Astrocyte of the cerebellum (primary cell): Measurements from ENCODE around the gene PSAP.
A peak's percentile ranks its signal among the peaks of the same experiment; 100 is the strongest.

ENCODE experiments used
- DNase-seq: peaks from one replicate; pipeline ENCODE4 v3.0.0-alpha.2; 2011; ENCODE audit warnings: low read depth
- H3K4me3 ChIP-seq: 2 replicates; pipeline ENCODE4 v1.5.1; 2011; ENCODE audit warnings: mild to moderate bottlenecking, low read depth, low read length, moderate library complexity
- CTCF ChIP-seq: IDR thresholded peaks from 2 replicates; pipeline ENCODE4 v1.5.1; 2012; ENCODE audit warnings: low read length, low read depth, moderate library complexity, mild to moderate bottlenecking; ENCODE audit errors: missing control alignments
- in situ Hi-C: cut with HindIII; loops from 2 replicates; pipeline ENCODE4 v1.10.0; 2017; ENCODE audit warnings: low sequenced_read_pairs

The PSAP gene

GRCh38 chr10:71891437-71891836, 40.4 kb upstream of the PSAP start:
- H3K4me3 ChIP-seq: no peak overlapping the region
- DNase-seq: no peak
- no peak for TF ChIP-seq CTCF
- in situ Hi-C loops: loop anchor here (25.0 kb wide), 1 partner anchor 421 kb away; no protein-coding TSS in a partner anchor

GRCh38 chr10:71889388-71889987, 38.4 kb upstream of the PSAP start:
- in situ Hi-C loops: loop anchor here (25.0 kb wide), 1 partner anchor 423 kb away; no protein-coding TSS in a partner anchor

GRCh38 chr10:71888623-71889387, 37.8 kb upstream of the PSAP start:
- peak overlapping the region; percentile 41 for H3K4me3 ChIP-seq
- peak; percentile 23 for DNase-seq
- peak; percentile 10 for TF ChIP-seq CTCF
- in situ Hi-C loops: loop anchor here (25.0 kb wide), 1 partner anchor 423 kb away; no protein-coding TSS in a partner anchor

More at GRCh38 chr10:71889388-71889987, 38.4 kb upstream of the PSAP start:
- DNase-seq: no peak
- no peak for TF ChIP-seq CTCF
- peak overlapping the region; percentile 41 for H3K4me3 ChIP-seq

GRCh38 chr10:71888248-71888622, 37.2 kb upstream of the PSAP start:
- no peak for TF ChIP-seq CTCF
- no peak for DNase-seq
- in situ Hi-C loops: loop anchor here (25.0 kb wide), 1 partner anchor 424 kb away; no protein-coding TSS in a partner anchor
- peak overlapping the region; percentile 41 for H3K4me3 ChIP-seq

- in situ Hi-C loops: loop anchor here (25.0 kb wide), 1 partner anchor 425 kb away; no protein-coding TSS in a partner anchor
- H3K4me3 ChIP-seq: no peak overlapping the region
- no peak for DNase-seq
- TF ChIP-seq CTCF: no peak
Measured at GRCh38 chr10:71887743-71888142, 36.7 kb upstream of the PSAP start.

GRCh38 chr10:71882813-71883659, 32.0 kb upstream of the PSAP start:
- in situ Hi-C loops: loop anchor here (25.0 kb wide), 1 partner anchor 429 kb away; no protein-coding TSS in a partner anchor
- no peak for DNase-seq
- H3K4me3 ChIP-seq: no peak overlapping the region
- no peak for TF ChIP-seq CTCF
